HUES6 (cell line): Measurements from ENCODE around the gene RNASE12.
A peak's percentile ranks its signal among the peaks of the same experiment; 100 is the strongest.

ENCODE experiments used
- H3K27ac ChIP-seq: 2 replicates; pipeline ENCODE4 v1.7.0; 2013; ENCODE audit warnings: low read depth, mild to moderate bottlenecking, low read length, inconsistent platforms
- H3K27me3 ChIP-seq: 2 replicates; pipeline ENCODE4 v1.6.1; 2013; ENCODE audit warnings: low read length; ENCODE audit not compliant: control insufficient read depth, insufficient read depth
- H3K36me3 ChIP-seq: 2 replicates; pipeline ENCODE4 v1.6.1; 2013; ENCODE audit warnings: low read length; ENCODE audit not compliant: control insufficient read depth, insufficient read depth
- H3K4me1 ChIP-seq: 2 replicates; pipeline ENCODE4 v1.6.1; 2013; ENCODE audit warnings: low read length; ENCODE audit not compliant: control insufficient read depth, insufficient read depth
- H3K4me3 ChIP-seq: 2 replicates; pipeline ENCODE4 v1.5.1; 2013; ENCODE audit warnings: low read depth, low read length
- H3K9ac ChIP-seq: one replicate; pipeline ENCODE4 v1.6.1; 2013; ENCODE audit warnings: mild to moderate bottlenecking, low read length
- H3K9me3 ChIP-seq: 2 replicates; pipeline ENCODE4 v1.6.1; 2013; ENCODE audit warnings: low read depth, low read length; ENCODE audit not compliant: control insufficient read depth, insufficient read depth

The RNASE12 gene

DNA sequence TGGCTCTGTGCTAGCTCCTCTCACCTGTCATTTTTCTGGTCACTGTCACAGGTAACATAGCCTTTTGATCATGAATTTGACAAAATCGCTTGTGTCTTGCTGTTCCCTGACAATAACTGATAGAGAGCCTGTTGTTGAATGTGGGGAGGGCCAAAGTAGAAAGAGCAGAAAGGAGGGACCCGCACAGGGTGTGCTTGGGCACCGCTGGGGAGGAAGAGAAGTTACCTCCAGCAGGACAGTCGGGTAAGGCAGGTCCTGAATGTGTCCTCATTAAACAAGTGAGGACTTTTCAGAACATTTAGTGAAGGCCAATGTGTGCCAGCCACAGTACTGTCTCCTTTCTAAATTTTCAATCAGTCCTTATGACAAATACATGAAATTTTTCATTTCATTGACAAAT is at the start of gene RNASE12:
Gene RNASE12 (minus strand): TSS at position 142 of the 400 bp plus-strand sequence. CDS start 653 bp downstream, outside the sequence.
- H3K9ac ChIP-seq: no peak within 1 kb of the TSS
- no peak within 1 kb of the TSS for H3K27ac ChIP-seq
- H3K4me1 ChIP-seq: no peaks in the 10 kb centered on the region
- H3K9me3 ChIP-seq: no peaks in the 10 kb centered on the region
- H3K36me3 ChIP-seq: no peaks in the 10 kb centered on the region
- H3K4me3 ChIP-seq: no peak within 1 kb of the TSS
- no peaks in the 10 kb centered on the region for H3K27me3 ChIP-seq

DNA sequence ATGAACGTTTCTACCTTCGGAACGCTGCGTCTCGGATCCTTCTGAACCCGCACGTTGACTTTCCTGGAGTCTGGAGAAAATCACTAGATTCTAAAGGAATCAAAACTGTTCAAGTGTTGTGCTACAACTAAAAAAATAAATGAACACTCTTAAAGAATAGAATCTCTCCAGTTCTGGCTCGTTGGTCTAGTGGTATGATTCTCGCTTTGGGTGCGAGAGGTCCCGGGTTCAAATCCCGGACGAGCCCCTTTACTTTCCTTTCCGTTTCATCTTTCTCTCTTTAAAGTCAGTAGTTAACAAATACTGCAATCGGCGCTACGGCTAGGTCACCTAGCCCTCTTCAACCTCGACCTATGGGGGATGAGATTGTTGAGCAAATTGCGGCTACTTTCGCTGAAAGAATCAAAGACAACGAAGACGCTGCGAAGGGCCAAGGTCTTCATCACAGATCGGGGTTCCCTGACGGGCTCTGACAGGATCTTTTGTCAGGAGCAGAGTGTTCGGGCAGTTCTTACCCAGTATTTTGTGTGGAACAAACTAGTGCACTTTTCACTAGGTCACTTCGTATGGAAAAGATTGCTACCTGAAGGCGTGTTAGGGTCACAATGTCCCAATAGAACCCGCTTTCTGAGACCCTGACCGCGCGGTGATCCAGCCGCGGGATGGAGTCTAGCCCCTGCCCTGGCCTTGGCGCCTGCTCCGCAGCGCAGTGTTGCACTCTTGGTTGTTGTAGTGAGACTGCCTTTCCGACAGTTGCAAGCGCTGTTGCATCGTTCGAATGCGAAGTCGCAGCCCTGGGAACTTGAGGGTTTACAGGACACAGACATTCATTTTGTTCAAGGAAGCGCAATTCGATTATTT is 41.9 kb upstream of the RNASE12 start:
- Histone ChIP-seq H3K9me3 (no peaks in the 10 kb centered on the region), H3K36me3 (no peaks in the 10 kb centered on the region), H3K4me3 (peak overlapping the region; percentile 91), H3K27ac (no peak overlapping the region), H3K9ac (peak overlapping the region; percentile 53), H3K4me1 (peaks cover 5% of the 10 kb centered on the region; the same call in 1 of the 2 replicates), H3K27me3 (peaks cover 17% of the 10 kb centered on the region)

DNA sequence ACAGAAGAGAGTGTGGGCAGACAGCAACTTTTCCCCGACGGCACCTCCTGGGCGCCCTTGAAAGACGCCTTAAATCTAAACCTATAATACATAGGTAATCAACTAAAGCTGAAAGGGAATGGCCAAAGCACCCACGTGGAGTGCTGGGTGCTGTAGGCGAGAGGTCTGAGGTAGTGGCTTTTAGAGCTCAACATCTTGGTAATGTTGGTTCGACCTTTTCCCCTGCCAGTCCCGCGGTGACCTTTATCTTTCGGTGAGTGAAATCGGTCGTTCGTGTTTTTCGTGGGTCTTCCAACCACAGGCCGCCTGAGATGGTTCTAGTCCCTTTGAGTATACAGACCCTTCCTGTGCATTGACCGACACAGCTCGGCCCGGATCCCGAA is 41.3 kb upstream of the RNASE12 start:
- H3K27me3 ChIP-seq: peaks cover 23% of the 10 kb centered on the region
- peak overlapping the region; percentile 91 for H3K4me3 ChIP-seq
- no peak overlapping the region for H3K27ac ChIP-seq
- H3K9ac ChIP-seq: peak overlapping the region; percentile 47
- H3K9me3 ChIP-seq: no peaks in the 10 kb centered on the region
- H3K4me1 ChIP-seq: peaks cover 11% of the 10 kb centered on the region
- H3K36me3 ChIP-seq: no peaks in the 10 kb centered on the region

DNA sequence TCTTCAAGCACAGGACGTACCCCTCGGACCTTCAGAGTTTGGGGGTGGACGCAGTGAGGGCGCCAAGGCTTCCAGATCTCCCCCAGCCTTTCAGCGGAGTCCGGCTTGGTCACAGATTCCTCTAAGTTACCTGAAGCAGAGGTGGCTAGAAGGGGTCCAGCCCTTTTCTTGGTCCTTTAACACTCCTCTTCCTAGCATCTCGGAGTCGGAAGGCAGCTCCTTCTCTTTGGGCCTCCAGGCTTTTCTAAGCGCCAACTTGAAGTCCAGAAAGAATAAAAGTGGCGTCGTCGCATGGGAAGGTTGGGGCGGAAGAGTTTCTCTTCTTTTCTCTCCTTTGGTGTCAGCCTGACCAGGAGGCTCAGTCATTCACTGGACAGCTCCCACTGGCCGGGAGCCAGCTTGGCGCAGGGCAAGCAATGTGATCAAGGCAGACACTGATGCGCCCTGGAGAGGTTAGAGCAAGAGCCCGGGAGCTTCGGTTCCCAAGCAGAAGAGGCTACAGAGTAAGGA is 40.8 kb upstream of the RNASE12 start:
- H3K4me1 ChIP-seq: peaks cover 11% of the 10 kb centered on the region
- H3K36me3 ChIP-seq: no peaks in the 10 kb centered on the region
- H3K9me3 ChIP-seq: no peaks in the 10 kb centered on the region
- no peak overlapping the region for H3K27ac ChIP-seq
- H3K4me3 ChIP-seq: peak overlapping the region; percentile 91
- H3K9ac ChIP-seq: peak overlapping the region; percentile 40
- H3K27me3 ChIP-seq: peaks cover 28% of the 10 kb centered on the region

DNA sequence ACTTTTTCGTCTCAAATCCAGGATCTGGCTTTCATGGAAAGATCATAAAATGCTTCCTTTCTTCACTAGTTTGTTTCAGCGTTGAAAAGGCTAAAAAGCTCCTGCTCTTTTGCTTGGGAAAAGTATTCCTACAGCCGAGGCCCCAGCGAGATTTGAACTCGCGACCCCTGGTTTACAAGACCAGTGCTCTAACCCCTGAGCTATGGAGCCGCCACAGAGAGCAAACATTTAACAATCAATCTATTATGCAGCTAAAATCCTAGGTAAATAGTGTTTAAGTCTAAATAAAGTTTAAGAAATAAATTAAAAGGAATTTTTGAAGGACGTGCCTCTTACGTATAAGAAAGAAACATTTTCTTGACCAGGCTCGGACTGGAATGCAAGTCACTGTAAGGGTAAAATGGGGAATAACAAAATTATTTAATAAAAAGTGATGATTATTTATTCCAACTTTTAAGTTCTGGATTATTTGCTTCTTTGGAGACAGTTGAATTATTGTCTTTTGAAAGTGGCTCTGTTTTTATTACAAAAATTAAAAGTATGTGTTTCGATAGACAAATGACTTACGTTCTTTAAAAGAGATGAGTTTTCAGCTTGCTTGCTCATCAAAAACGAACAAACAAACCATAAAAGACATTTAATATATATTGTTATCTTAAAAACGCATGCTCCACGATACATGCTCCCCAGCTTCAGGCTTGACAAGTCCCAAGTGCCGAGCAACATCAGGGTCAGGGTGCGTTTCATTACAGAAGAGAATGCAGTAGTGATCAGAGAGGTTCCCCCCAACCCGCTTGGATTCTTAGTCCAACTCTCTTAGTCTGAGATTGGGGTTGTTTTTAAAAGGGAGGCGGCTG is 40.1 kb upstream of the RNASE12 start:
- H3K4me1 ChIP-seq: peaks cover 11% of the 10 kb centered on the region
- no peak overlapping the region for H3K27ac ChIP-seq
- H3K4me3 ChIP-seq: peak overlapping the region; percentile 91
- H3K27me3 ChIP-seq: peaks cover 35% of the 10 kb centered on the region
- no peaks in the 10 kb centered on the region for H3K36me3 ChIP-seq
- H3K9ac ChIP-seq: peak overlapping the region; percentile 78
- no peaks in the 10 kb centered on the region for H3K9me3 ChIP-seq

DNA sequence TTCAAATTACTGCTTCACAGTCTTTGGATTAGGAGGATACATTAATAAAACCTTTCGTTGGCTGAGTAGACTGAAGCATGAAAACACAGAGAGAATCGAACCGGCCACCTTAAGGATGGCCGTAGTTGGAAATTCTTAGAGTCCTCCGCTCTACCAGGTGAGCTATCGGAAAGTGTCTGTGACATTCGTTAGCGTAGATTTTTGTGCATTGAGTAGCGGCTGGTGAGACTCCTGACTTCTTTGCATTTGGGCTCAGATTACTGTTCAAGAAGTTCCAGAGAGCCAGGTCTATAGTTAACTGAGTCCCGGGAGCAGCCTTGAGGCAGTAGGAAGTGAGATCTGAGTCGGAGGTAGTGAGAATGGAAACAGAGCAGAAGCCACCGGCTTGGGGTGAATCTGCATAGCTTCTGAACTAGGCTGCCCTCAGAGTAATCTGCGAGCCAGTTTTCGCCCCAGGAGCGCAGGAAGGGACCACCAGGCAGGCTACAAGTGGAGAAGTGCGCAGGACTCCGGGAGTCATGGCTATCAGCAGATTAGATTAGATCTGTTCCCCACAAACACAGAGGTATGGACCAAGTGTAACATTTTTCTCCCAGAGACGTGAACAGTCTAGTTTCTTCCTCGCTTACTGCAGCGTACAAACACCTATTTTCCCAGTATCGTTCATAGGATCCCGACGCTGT is 39.3 kb upstream of the RNASE12 start:
- Histone ChIP-seq H3K27ac (no peak overlapping the region), H3K27me3 (peaks cover 37% of the 10 kb centered on the region), H3K4me3 (peak overlapping the region; percentile 91), H3K36me3 (no peaks in the 10 kb centered on the region), H3K9ac (peak overlapping the region; percentile 78), H3K4me1 (peaks cover 11% of the 10 kb centered on the region), H3K9me3 (no peaks in the 10 kb centered on the region)

DNA sequence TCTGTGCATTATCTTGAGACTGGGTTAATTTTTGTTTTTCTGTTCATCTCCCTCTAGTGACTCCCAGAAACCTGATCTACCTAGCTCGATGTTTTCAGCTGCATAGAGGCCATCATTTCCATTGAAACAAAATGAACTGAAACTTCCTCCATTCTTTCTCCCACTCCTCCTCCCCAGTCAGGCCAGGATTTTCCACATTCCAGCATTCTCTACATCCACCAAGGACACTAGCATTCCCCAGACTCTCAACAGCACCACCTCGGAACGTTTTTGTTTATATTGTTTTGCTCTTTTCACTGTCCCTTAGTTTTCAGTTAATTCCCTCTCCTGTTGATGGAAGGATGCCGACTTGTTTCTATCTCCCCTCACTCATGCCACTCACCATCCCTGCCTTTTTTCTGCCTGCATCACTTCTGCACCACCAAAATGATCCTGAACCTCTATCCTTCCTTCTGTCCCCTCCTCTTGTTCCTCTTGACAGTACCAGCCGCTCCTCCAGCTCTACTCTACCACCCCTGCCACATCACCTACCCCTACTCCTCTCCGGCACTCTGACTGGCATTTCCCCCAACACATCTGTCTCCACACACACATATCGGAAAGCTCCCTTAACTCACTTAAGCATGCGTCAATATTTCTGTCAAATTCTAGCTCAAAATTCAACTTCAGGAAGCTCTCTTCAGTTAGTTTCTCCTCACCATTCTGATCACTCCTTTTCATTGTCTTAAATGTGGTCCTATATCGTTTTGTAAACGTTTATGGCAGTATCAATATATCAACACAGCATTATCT is 37.1 kb upstream of the RNASE12 start:
- no peaks in the 10 kb centered on the region for H3K9me3 ChIP-seq
- no peak overlapping the region for H3K9ac ChIP-seq
- H3K36me3 ChIP-seq: no peaks in the 10 kb centered on the region
- H3K4me3 ChIP-seq: peak overlapping the region; percentile 48
- H3K27me3 ChIP-seq: peaks cover 37% of the 10 kb centered on the region
- H3K4me1 ChIP-seq: peaks cover 14% of the 10 kb centered on the region
- no peak overlapping the region for H3K27ac ChIP-seq

DNA sequence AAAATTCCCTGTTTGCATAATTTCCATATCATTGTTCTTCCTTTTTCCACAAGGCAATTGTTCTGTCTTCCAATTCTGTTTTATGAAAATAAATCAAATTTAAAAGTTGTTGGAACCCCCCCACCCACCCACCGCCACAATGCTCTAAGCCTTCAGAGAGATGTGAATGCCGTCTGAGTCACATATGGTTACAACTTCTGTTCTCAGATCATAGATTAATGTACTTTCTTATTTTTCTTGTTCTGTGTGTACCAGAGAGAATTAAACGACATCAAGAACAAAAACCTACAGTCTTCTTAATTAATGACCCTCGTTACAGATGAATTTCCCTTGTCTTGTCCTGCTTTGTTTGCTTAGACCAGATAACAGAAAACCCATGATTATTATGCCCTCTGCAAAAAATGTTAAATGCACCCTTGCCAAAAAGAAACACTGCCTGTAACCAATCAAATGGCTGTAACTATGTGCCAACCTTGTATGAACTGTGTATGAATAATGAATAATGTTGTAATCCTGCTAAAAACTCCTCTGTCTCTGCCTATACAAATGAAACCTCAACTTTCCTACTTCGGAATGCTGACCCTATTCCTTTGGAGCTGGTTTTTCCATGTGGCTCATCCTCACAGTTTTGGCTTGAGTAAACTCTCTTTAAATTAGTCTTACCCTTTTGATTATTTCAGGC is 36.3 kb upstream of the RNASE12 start:
- no peaks in the 10 kb centered on the region for H3K36me3 ChIP-seq
- no peaks in the 10 kb centered on the region for H3K9me3 ChIP-seq
- H3K27ac ChIP-seq: no peak overlapping the region
- H3K4me3 ChIP-seq: peak overlapping the region; percentile 85
- H3K9ac ChIP-seq: no peak overlapping the region
- peaks cover 43% of the 10 kb centered on the region for H3K27me3 ChIP-seq
- H3K4me1 ChIP-seq: peaks cover 16% of the 10 kb centered on the region

GRCh38 chr14:20626274-20626673 is 35.1 kb upstream of the RNASE12 start:
- no peaks in the 10 kb centered on the region for H3K9me3 ChIP-seq
- H3K4me1 ChIP-seq: peaks cover 16% of the 10 kb centered on the region
- no peaks in the 10 kb centered on the region for H3K36me3 ChIP-seq
- peak overlapping the region; percentile 18 for H3K9ac ChIP-seq
- H3K4me3 ChIP-seq: peak overlapping the region; percentile 85
- H3K27me3 ChIP-seq: peaks cover 44% of the 10 kb centered on the region
- no peak overlapping the region for H3K27ac ChIP-seq
